Endothelial cell (in vitro differentiated cells): ENCODE measurements around the gene CETP. TPM values are rescaled to one million over a fixed set of nuclear protein-coding genes. Genes with fewer than 3 reads are reported as not detected.

Experiments used
- DNase-seq: peaks from one replicate; pipeline ENCODE4 v3.0.0; 2021; ENCODE audit warnings: low spot score
- H3K27ac Mint-ChIP-seq: one replicate; pipeline ENCODE4 v1.8.0; 2021; ENCODE audit warnings: mixed read lengths, inconsistent platforms; ENCODE audit not compliant: unreplicated experiment
- H3K27me3 Mint-ChIP-seq: one replicate; pipeline ENCODE4 v1.8.0; 2021; ENCODE audit warnings: mild to moderate bottlenecking, moderate library complexity, mixed read lengths, inconsistent platforms; ENCODE audit not compliant: unreplicated experiment
- H3K36me3 Mint-ChIP-seq: one replicate; pipeline ENCODE4 v1.8.0; 2021; ENCODE audit warnings: mild to moderate bottlenecking, low read depth, mixed read lengths, inconsistent platforms; ENCODE audit not compliant: unreplicated experiment
- H3K4me1 Mint-ChIP-seq: one replicate; pipeline ENCODE4 v1.8.0; 2021; ENCODE audit warnings: mild to moderate bottlenecking, mixed read lengths, inconsistent platforms; ENCODE audit not compliant: unreplicated experiment
- H3K4me3 Mint-ChIP-seq: one replicate; pipeline ENCODE4 v1.8.0; 2021; ENCODE audit warnings: mild to moderate bottlenecking, mixed read lengths, inconsistent platforms; ENCODE audit not compliant: unreplicated experiment
- H3K9me3 Mint-ChIP-seq: one replicate; pipeline ENCODE4 v1.8.0; 2021; ENCODE audit warnings: mixed read lengths, inconsistent platforms; ENCODE audit not compliant: unreplicated experiment
- total RNA-seq: library from RNA; stranded (reverse); fragmentation: NEBNext Ultra II Directional; extraction: Animal tissue kit (Norgen Biotek cat#: 25700); gene quantifications from one replicate; pipeline ENCODE4 v1.2.1, GENCODE V29; 2021; ENCODE audit not compliant: unreplicated experiment
- TF ChIP-seq, protein P1 (sequence below): fragments of 200-600 bp; sonication (generic); IDR thresholded peaks from one replicate; pipeline ENCODE4 v1.5.0; 2021; ENCODE audit warnings: antibody characterized with exemption; ENCODE audit not compliant: unreplicated experiment

Gene CETP
- total RNA-seq, 1 donor from 2014 or later = 7.8 TPM

- Mint-ChIP-seq H3K27me3 (no peaks in the 10 kb centered on the region), H3K9me3 (no peaks in the 10 kb centered on the region), H3K27ac (peak overlapping the region; percentile 36), H3K4me1 (peaks cover 10% of the 10 kb centered on the region), H3K36me3 (no peaks in the 10 kb centered on the region), H3K4me3 (no peak overlapping the region)
- TF ChIP-seq, protein P1, sequence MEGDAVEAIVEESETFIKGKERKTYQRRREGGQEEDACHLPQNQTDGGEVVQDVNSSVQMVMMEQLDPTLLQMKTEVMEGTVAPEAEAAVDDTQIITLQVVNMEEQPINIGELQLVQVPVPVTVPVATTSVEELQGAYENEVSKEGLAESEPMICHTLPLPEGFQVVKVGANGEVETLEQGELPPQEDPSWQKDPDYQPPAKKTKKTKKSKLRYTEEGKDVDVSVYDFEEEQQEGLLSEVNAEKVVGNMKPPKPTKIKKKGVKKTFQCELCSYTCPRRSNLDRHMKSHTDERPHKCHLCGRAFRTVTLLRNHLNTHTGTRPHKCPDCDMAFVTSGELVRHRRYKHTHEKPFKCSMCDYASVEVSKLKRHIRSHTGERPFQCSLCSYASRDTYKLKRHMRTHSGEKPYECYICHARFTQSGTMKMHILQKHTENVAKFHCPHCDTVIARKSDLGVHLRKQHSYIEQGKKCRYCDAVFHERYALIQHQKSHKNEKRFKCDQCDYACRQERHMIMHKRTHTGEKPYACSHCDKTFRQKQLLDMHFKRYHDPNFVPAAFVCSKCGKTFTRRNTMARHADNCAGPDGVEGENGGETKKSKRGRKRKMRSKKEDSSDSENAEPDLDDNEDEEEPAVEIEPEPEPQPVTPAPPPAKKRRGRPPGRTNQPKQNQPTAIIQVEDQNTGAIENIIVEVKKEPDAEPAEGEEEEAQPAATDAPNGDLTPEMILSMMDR = no peak
- no peak for DNase-seq
Observed at GRCh38 chr16:57007050-57007449, 45.3 kb downstream of the CETP start.

GRCh38 chr16:57007530-57007929, 45.8 kb downstream of the CETP start:
- Mint-ChIP-seq H3K4me1 (peaks cover 10% of the 10 kb centered on the region), H3K4me3 (no peak overlapping the region), H3K9me3 (no peaks in the 10 kb centered on the region), H3K36me3 (no peaks in the 10 kb centered on the region), H3K27me3 (no peaks in the 10 kb centered on the region), H3K27ac (no peak overlapping the region)
- DNase-seq = no peak
- TF ChIP-seq, protein P1 = no peak

GRCh38 chr16:57008440-57008839, 46.7 kb downstream of the CETP start:
- H3K9me3 Mint-ChIP-seq = no peaks in the 10 kb centered on the region
- H3K27ac Mint-ChIP-seq = no peak overlapping the region
- H3K4me3 Mint-ChIP-seq = no peak overlapping the region
- H3K36me3 Mint-ChIP-seq = no peaks in the 10 kb centered on the region
- TF ChIP-seq, protein P1 = no peak
- peaks cover 10% of the 10 kb centered on the region for H3K4me1 Mint-ChIP-seq
- no peaks in the 10 kb centered on the region for H3K27me3 Mint-ChIP-seq
- DNase-seq = no peak

GRCh38 chr16:57009643-57010170, 48.0 kb downstream of the CETP start:
- peaks cover 6% of the 10 kb centered on the region for H3K4me1 Mint-ChIP-seq
- H3K4me3 Mint-ChIP-seq = no peak overlapping the region
- H3K9me3 Mint-ChIP-seq = no peaks in the 10 kb centered on the region
- no peak for DNase-seq
- H3K36me3 Mint-ChIP-seq = no peaks in the 10 kb centered on the region
- H3K27me3 Mint-ChIP-seq = no peaks in the 10 kb centered on the region
- H3K27ac Mint-ChIP-seq = no peak overlapping the region
- TF ChIP-seq, protein P1 = no peak

GRCh38 chr16:57012353-57012752, 50.6 kb downstream of the CETP start:
- Mint-ChIP-seq H3K36me3 (peaks cover 4% of the 10 kb centered on the region), H3K4me1 (peaks cover 15% of the 10 kb centered on the region), H3K27me3 (no peaks in the 10 kb centered on the region), H3K27ac (no peak overlapping the region), H3K9me3 (no peaks in the 10 kb centered on the region), H3K4me3 (no peak overlapping the region)
- no peak for DNase-seq
- TF ChIP-seq, protein P1 = no peak
